CD4-positive, alpha-beta T cell treated with Interleukin-17A for 1 hour (primary cell): Measurements from ENCODE around the gene USP17L21.
"Not testable (repeated sequence)": the region's sequence is repeated elsewhere in the genome, so short reads cannot be mapped to it uniquely, and the experiment has no call there.

Source experiments
- DNase-seq: peaks from one replicate; pipeline ENCODE4 v3.0.0-alpha.2; 2020

The USP17L21 gene, protein sequence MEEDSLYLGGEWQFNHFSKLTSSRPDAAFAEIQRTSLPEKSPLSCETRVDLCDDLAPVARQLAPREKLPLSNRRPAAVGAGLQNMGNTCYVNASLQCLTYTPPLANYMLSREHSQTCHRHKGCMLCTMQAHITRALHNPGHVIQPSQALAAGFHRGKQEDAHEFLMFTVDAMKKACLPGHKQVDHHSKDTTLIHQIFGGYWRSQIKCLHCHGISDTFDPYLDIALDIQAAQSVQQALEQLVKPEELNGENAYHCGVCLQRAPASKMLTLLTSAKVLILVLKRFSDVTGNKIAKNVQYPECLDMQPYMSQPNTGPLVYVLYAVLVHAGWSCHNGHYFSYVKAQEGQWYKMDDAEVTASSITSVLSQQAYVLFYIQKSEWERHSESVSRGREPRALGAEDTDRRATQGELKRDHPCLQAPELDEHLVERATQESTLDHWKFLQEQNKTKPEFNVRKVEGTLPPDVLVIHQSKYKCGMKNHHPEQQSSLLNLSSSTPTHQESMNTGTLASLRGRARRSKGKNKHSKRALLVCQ

DNA sequence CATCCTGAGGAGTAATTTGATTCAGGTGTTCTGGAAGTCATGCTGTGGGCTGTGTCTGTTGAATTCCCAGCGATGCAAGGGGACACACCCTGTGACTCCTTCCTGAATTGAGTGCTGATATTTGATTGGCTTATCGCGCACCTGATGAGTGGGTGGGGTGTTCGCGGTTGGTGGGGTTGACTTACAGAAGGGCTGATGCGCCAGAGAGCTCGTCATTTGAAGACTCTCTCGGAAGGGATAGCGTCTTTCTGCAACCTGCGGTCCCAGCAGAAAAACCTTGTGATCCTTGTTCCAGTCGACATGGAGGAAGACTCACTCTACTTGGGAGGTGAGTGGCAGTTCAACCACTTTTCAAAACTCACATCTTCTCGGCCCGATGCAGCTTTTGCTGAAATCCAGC, at the start of gene USP17L21:
Gene USP17L21 (plus strand): TSS at position 301 of the 400 bp plus-strand sequence. CDS start 0 bp downstream, at position 301.
- not testable (repeated sequence) for DNase-seq

DNA sequence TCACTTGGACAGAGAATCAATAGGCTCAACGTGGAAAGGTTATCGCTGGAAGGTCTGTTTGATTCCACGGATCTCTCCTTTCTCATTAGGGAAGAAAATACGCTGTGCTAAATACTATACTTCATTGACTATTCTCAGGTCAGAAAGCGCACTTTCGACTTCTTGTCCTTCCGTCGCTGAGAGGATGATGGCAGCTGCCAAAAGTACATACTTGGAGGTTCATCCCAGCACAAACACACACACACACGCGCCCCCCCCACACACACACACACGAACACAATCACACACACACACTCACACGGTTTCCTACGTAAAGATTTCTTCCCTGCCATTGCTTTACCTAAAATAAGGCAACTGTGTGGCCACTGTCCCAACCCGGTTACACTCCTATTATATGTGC, 48.0 kb upstream of the USP17L21 start:
- DNase-seq, result not testable (repeated sequence)

DNA sequence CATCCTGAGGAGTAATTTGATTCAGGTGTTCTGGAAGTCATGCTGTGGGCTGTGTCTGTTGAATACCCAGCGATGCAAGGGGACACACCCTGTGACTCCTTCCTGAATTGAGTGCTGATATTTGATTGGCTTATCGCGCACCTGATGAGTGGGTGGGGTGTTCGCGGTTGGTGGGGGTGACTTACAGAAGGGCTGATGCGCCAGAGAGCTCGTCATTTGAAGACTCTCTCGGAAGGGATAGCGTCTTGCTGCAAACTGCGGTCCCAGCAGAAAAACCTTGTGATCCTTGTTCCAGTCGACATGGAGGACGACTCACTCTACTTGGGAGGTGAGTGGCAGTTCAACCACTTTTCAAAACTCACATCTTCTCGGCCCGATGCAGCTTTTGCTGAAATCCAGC, 47.6 kb upstream of the USP17L21 start, which contains the start of gene USP17L11:
Gene USP17L11 (plus strand): TSS at position 301 of the 400 bp plus-strand sequence. CDS start 0 bp downstream, at position 301.
- DNase-seq, result not testable (repeated sequence)

DNA sequence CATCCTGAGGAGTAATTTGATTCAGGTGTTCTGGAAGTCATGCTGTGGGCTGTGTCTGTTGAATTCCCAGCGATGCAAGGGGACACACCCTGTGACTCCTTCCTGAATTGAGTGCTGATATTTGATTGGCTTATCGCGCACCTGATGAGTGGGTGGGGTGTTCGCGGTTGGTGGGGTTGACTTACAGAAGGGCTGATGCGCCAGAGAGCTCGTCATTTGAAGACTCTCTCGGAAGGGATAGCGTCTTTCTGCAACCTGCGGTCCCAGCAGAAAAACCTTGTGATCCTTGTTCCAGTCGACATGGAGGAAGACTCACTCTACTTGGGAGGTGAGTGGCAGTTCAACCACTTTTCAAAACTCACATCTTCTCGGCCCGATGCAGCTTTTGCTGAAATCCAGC, 42.8 kb upstream of the USP17L21 start, which contains the start of gene USP17L12:
Gene USP17L12 (plus strand): TSS at position 301 of the 400 bp plus-strand sequence. CDS start 0 bp downstream, at position 301.
- not testable (repeated sequence) for DNase-seq

DNA sequence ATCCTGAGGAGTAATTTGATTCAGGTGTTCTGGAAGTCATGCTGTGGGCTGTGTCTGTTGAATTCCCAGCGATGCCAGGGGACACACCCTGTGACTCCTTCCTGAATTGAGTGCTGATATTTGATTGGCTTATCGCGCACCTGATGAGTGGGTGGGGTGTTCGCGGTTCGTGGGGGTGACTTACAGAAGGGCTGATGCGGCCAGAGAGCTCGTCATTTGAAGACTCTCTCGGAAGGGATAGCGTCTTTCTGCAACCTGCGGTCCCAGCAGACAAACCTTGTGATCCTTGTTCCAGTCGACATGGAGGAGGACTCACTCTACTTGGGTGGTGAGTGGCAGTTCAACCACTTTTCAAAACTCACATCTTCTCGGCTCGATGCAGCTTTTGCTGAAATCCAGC, 38.1 kb upstream of the USP17L21 start, which contains the start of gene USP17L13:
Gene USP17L13 (plus strand): TSS at position 301 of the 400 bp plus-strand sequence. CDS start 0 bp downstream, at position 301.
- DNase-seq, result not testable (repeated sequence)

DNA sequence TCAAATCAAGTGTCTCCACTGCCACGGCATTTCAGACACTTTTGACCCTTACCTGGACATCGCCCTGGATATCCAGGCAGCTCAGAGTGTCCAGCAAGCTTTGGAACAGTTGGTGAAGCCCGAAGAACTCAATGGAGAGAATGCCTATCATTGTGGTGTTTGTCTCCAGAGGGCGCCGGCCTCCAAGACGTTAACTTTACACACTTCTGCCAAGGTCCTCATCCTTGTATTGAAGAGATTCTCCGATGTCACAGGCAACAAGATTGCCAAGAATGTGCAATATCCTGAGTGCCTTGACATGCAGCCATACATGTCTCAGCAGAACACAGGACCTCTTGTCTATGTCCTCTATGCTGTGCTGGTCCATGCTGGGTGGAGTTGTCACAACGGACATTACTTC, 32.4 kb upstream of the USP17L21 start:
- not testable (repeated sequence) for DNase-seq

DNA sequence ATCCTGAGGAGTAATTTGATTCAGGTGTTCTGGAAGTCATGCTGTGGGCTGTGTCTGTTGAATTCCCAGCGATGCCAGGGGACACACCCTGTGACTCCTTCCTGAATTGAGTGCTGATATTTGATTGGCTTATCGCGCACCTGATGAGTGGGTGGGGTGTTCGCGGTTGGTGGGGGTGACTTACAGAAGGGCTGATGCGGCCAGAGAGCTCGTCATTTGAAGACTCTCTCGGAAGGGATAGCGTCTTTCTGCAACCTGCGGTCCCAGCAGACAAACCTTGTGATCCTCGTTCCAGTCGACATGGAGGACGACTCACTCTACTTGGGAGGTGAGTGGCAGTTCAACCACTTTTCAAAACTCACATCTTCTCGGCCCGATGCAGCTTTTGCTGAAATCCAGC, 28.6 kb upstream of the USP17L21 start, which contains the start of gene USP17L15:
Gene USP17L15 (plus strand): TSS at position 301 of the 400 bp plus-strand sequence. CDS start 0 bp downstream, at position 301.
- DNase-seq, result not testable (repeated sequence)

DNA sequence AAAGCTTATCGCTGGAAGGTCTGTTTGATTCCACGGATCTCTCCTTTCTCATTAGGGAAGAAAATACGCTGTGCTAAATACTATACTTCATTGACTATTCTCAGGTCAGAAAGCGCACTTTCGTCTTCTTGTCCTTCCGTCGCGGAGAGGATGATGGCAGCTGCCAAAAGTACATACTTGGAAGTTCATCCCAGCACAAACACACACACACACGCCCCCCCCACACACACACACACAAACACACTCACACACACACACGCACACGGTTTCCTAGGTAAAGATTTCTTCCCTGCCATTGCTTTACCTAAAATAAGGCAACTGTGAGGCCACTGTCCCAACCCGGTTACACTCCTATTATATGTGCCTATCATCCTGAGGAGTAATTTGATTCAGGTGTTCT, 24.2 kb upstream of the USP17L21 start:
- not testable (repeated sequence) for DNase-seq

DNA sequence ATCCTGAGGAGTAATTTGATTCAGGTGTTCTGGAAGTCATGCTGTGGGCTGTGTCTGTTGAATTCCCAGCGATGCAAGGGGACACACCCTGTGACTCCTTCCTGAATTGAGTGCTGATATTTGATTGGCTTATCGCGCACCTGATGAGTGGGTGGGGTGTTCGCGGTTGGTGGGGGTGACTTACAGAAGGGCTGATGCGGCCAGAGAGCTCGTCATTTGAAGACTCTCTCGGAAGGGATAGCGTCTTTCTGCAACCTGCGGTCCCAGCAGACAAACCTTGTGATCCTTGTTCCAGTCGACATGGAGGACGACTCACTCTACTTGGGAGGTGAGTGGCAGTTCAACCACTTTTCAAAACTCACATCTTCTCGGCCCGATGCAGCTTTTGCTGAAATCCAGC, 19.1 kb upstream of the USP17L21 start, which contains the start of gene USP17L17:
Gene USP17L17 (plus strand): TSS at position 301 of the 400 bp plus-strand sequence. CDS start 0 bp downstream, at position 301.
- not testable (repeated sequence) for DNase-seq

DNA sequence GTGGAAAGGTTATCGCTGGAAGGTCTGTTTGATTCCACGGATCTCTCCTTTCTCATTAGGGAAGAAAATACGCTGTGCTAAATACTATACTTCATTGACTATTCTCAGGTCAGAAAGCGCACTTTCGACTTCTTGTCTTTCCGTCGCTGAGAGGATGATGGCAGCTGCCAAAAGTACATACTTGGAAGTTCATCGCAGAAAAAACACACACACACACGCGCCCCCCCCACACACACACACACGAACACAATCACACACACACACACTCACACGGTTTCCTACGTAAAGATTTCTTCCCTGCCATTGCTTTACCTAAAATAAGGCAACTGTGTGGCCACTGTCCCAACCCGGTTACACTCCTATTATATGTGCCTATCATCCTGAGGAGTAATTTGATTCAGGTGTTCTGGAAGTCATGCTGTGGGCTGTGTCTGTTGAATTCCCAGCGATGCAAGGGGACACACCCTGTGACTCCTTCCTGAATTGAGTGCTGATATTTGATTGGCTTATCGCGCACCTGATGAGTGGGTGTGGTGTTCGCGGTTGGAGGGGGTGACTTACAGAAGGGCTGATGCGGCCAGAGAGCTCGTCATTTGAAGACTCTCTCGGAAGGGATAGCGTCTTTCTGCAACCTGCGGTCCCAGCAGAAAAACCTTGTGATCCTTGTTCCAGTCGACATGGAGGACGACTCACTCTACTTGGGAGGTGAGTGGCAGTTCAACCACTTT, 14.6 kb upstream of the USP17L21 start, which contains the start of gene USP17L18:
Gene USP17L18 (plus strand): TSS at position 678 of the 728 bp plus-strand sequence. CDS start 0 bp downstream, at position 678.
- not testable (repeated sequence) for DNase-seq

DNA sequence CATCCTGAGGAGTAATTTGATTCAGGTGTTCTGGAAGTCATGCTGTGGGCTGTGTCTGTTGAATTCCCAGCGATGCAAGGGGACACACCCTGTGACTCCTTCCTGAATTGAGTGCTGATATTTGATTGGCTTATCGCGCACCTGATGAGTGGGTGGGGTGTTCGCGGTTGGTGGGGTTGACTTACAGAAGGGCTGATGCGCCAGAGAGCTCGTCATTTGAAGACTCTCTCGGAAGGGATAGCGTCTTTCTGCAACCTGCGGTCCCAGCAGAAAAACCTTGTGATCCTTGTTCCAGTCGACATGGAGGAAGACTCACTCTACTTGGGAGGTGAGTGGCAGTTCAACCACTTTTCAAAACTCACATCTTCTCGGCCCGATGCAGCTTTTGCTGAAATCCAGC, 9.6 kb upstream of the USP17L21 start, which contains the start of gene USP17L19:
Gene USP17L19 (plus strand): TSS at position 301 of the 400 bp plus-strand sequence. CDS start 0 bp downstream, at position 301.
- not testable (repeated sequence) for DNase-seq

DNA sequence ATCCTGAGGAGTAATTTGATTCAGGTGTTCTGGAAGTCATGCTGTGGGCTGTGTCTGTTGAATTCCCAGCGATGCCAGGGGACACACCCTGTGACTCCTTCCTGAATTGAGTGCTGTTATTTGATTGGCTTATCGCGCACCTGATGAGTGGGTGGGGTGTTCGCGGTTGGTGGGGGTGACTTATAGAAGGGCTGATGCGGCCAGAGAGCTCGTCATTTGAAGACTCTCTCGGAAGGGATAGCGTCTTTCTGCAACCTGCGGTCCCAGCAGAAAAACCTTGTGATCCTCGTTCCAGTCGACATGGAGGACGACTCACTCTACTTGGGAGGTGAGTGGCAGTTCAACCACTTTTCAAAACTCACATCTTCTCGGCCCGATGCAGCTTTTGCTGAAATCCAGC, 4.8 kb upstream of the USP17L21 start, which contains the start of gene USP17L20:
Gene USP17L20 (plus strand): TSS at position 301 of the 400 bp plus-strand sequence. CDS start 0 bp downstream, at position 301.
- DNase-seq, result not testable (repeated sequence)

DNA sequence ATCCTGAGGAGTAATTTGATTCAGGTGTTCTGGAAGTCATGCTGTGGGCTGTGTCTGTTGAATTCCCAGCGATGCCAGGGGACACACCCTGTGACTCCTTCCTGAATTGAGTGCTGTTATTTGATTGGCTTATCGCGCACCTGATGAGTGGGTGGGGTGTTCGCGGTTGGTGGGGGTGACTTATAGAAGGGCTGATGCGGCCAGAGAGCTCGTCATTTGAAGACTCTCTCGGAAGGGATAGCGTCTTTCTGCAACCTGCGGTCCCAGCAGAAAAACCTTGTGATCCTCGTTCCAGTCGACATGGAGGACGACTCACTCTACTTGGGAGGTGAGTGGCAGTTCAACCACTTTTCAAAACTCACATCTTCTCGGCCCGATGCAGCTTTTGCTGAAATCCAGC, 4.6 kb downstream of the USP17L21 start, which contains the start of gene USP17L22:
Gene USP17L22 (plus strand): TSS at position 301 of the 400 bp plus-strand sequence. CDS start 0 bp downstream, at position 301.
- DNase-seq, result not testable (repeated sequence)

DNA sequence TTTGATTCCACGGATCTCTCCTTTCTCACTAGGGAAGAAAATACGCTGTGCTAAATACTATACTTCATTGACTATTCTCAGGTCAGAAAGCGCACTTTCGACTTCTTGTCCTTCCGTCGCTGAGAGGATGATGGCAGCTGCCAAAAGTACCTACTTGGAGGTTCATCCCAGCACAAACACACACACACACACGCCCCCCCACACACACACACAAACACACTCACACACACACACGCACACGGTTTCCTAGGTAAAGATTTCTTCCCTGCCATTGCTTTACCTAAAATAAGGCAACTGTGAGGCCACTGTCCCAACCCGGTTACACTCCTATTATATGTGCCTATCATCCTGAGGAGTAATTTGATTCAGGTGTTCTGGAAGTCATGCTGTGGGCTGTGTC, 9.0 kb downstream of the USP17L21 start:
- not testable (repeated sequence) for DNase-seq
